NCI-H226 (cell line): ENCODE data around the gene TBC1D19.

Experiments
- DNase-seq: peaks from one replicate; pipeline ENCODE4 v3.0.0-alpha.2; 2015

The TBC1D19 gene

GRCh38 chr4:26786916-26787315 lies 203.0 kb downstream of the TBC1D19 start:
- no peak for DNase-seq

GRCh38 chr4:26787461-26788340 lies 203.8 kb downstream of the TBC1D19 start:
- peak; percentile 48 for DNase-seq

GRCh38 chr4:26788341-26788733 lies 204.5 kb downstream of the TBC1D19 start:
- DNase-seq: no peak

GRCh38 chr4:26789208-26789607 lies 205.3 kb downstream of the TBC1D19 start:
- DNase-seq: no peak

GRCh38 chr4:26791346-26791745 lies 207.5 kb downstream of the TBC1D19 start:
- no peak for DNase-seq

- no peak for DNase-seq
Observed at GRCh38 chr4:26792639-26793038, 208.8 kb downstream of the TBC1D19 start.

GRCh38 chr4:26793735-26794134 lies 209.9 kb downstream of the TBC1D19 start:
- no peak for DNase-seq

GRCh38 chr4:26796081-26796480 lies 212.2 kb downstream of the TBC1D19 start:
- no peak for DNase-seq

GRCh38 chr4:26802790-26803189 lies 218.9 kb downstream of the TBC1D19 start:
- no peak for DNase-seq

- no peak for DNase-seq
Observed at GRCh38 chr4:26803211-26803861, 219.5 kb downstream of the TBC1D19 start.

- no peak for DNase-seq
Observed at GRCh38 chr4:26804451-26804850, 220.6 kb downstream of the TBC1D19 start.

GRCh38 chr4:26804925-26805324 lies 221.0 kb downstream of the TBC1D19 start:
- no peak for DNase-seq
